GM18868 (cell line): ENCODE measurements around the gene DMD.

Experiments
- ATAC-seq: cut with Tn5 transposase; IDR thresholded peaks from one replicate; pipeline ENCODE4 v1.9.1; 2021; ENCODE audit warnings: mild to moderate bottlenecking, moderate library complexity; ENCODE audit not compliant: unreplicated experiment

Gene DMD

GRCh38 chrX:31320740-31321139 is 1890.6 kb downstream of the DMD start:
- no peak for ATAC-seq

- ATAC-seq = no peak
Measured at GRCh38 chrX:31319586-31319985, 1891.8 kb downstream of the DMD start.

- no peak for ATAC-seq
Measured at GRCh38 chrX:31318866-31319265, 1892.5 kb downstream of the DMD start.

GRCh38 chrX:31316340-31316991 is 1894.9 kb downstream of the DMD start:
- ATAC-seq = no peak

GRCh38 chrX:31314921-31315320 is 1896.4 kb downstream of the DMD start:
- ATAC-seq = no peak

GRCh38 chrX:31307952-31308351 is 1903.4 kb downstream of the DMD start:
- no peak for ATAC-seq

- ATAC-seq = no peak
Measured at GRCh38 chrX:31302573-31303075, 1908.7 kb downstream of the DMD start.

- no peak for ATAC-seq
Measured at GRCh38 chrX:31301941-31302340, 1909.4 kb downstream of the DMD start.

GRCh38 chrX:31301203-31301602 is 1910.1 kb downstream of the DMD start:
- no peak for ATAC-seq

- ATAC-seq = no peak
Measured at GRCh38 chrX:31298916-31299315, 1912.4 kb downstream of the DMD start.

- no peak for ATAC-seq
Measured at GRCh38 chrX:31297881-31298280, 1913.5 kb downstream of the DMD start.

GRCh38 chrX:31294475-31294874 is 1916.9 kb downstream of the DMD start:
- no peak for ATAC-seq

GRCh38 chrX:31293409-31293808 is 1917.9 kb downstream of the DMD start:
- peak; percentile 74 for ATAC-seq

GRCh38 chrX:31291131-31291530 is 1920.2 kb downstream of the DMD start:
- no peak for ATAC-seq

- no peak for ATAC-seq
Measured at GRCh38 chrX:31287861-31288260, 1923.5 kb downstream of the DMD start.

GRCh38 chrX:31280580-31280979 is 1930.8 kb downstream of the DMD start:
- ATAC-seq = no peak

GRCh38 chrX:31279359-31279758 is 1932.0 kb downstream of the DMD start:
- ATAC-seq = no peak

GRCh38 chrX:31272472-31272775 is 1938.9 kb downstream of the DMD start:
- peak; percentile 64 for ATAC-seq

GRCh38 chrX:31271615-31272471 is 1939.5 kb downstream of the DMD start:
- peak; percentile 39 for ATAC-seq

GRCh38 chrX:31269914-31270313 is 1941.4 kb downstream of the DMD start:
- no peak for ATAC-seq

GRCh38 chrX:31268359-31268758 is 1943.0 kb downstream of the DMD start:
- no peak for ATAC-seq
